Nephron (organoid): ENCODE measurements around the gene P2RY13.

Experiments used
- H3K27ac Mint-ChIP-seq, 3 experiments: 2 replicates each; pipeline ENCODE4 v1.8.0; 2020; ENCODE audit warnings: mixed read lengths in 3 of 3, mild to moderate bottlenecking in 2 of 3, moderate library complexity in 1 of 3
- H3K27me3 Mint-ChIP-seq: 2 replicates; pipeline ENCODE4 v1.8.0; 2021; ENCODE audit warnings: low read depth, mild to moderate bottlenecking, moderate library complexity, mixed read lengths
- H3K36me3 Mint-ChIP-seq: 2 replicates; pipeline ENCODE4 v1.8.0; 2020; ENCODE audit warnings: low read depth, mixed read lengths
- H3K4me1 Mint-ChIP-seq: 2 replicates; pipeline ENCODE4 v1.8.0; 2020; ENCODE audit warnings: mixed read lengths
- H3K4me3 Mint-ChIP-seq, 3 experiments: 2 replicates each; pipeline ENCODE4 v1.8.0; 2020; ENCODE audit warnings: mild to moderate bottlenecking in 3 of 3, mixed read lengths in 3 of 3, moderate library complexity in 2 of 3
- H3K9me3 Mint-ChIP-seq: 2 replicates; pipeline ENCODE4 v1.8.0; 2020; ENCODE audit warnings: mixed read lengths
- CTCF ChIP-seq, 3 experiments: fragments of 200-600 bp; sonication (generic); IDR thresholded peaks; one replicate each; pipeline ENCODE4 v1.5.0; 2021; ENCODE audit warnings: antibody characterized with exemption in 3 of 3; ENCODE audit not compliant: unreplicated experiment in 3 of 3

P2RY13 gene

GRCh38 chr3:151319628-151320027, 9.7 kb downstream of the P2RY13 start:
- TF ChIP-seq CTCF (IDR thresholded peaks at IDR 0.05; ENCODE audit: unreplicated experiment in 3 of 3): no peak

DNA sequence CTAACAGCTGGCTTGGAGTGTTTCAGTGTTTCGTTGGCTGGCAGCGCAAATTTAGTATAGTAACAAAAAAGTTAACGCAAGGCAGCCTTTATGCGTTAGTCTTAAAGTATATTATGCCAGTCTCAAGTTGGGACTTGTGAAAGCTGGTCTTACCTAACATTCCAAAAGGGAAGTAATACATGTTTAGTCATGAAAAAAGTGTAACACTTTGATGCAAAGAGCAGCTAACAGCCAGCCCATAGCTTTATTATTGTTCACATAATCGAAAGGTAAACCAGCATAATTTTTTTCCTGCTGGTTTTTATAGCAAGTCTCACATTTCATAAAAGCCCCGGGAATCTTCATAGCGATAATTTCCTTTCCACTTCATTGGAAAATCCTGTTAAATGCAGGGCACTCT, 10.4 kb downstream of the P2RY13 start:
- Mint-ChIP-seq H3K36me3 (no peaks in the 10 kb centered on the region), H3K27me3 (no peaks in the 10 kb centered on the region), H3K4me3 (no peak overlapping the region), H3K27ac (no peak overlapping the region), H3K4me1 (no peaks in the 10 kb centered on the region), H3K9me3 (no peaks in the 10 kb centered on the region)
- TF ChIP-seq CTCF (IDR thresholded peaks at IDR 0.05; ENCODE audit: unreplicated experiment in 3 of 3): no peak

More at GRCh38 chr3:151319628-151320027, 9.7 kb downstream of the P2RY13 start:
- Mint-ChIP-seq H3K27me3 (no peaks in the 10 kb centered on the region), H3K9me3 (no peaks in the 10 kb centered on the region), H3K4me3 (no peak overlapping the region), H3K36me3 (no peaks in the 10 kb centered on the region), H3K4me1 (no peaks in the 10 kb centered on the region), H3K27ac (no peak overlapping the region)

- Mint-ChIP-seq H3K4me3 (no peak overlapping the region), H3K9me3 (no peaks in the 10 kb centered on the region), H3K4me1 (no peaks in the 10 kb centered on the region), H3K27ac (peak overlapping the region in 1 of 3 experiments; percentile 24), H3K36me3 (no peaks in the 10 kb centered on the region), H3K27me3 (no peaks in the 10 kb centered on the region)
- no peak for TF ChIP-seq CTCF (IDR thresholded peaks at IDR 0.05; ENCODE audit: unreplicated experiment in 3 of 3)
Observed at GRCh38 chr3:151318313-151318712, 11.0 kb downstream of the P2RY13 start.

- no peak for TF ChIP-seq CTCF (IDR thresholded peaks at IDR 0.05; ENCODE audit: unreplicated experiment in 3 of 3)
- H3K36me3 Mint-ChIP-seq: no peaks in the 10 kb centered on the region
- no peaks in the 10 kb centered on the region for H3K27me3 Mint-ChIP-seq
- H3K27ac Mint-ChIP-seq: no peak within 1 kb of the TSS
- no peaks in the 10 kb centered on the region for H3K4me1 Mint-ChIP-seq
- no peak within 1 kb of the TSS for H3K4me3 Mint-ChIP-seq
- H3K9me3 Mint-ChIP-seq: no peaks in the 10 kb centered on the region
Observed at GRCh38 chr3:151316267-151316991, 12.9 kb downstream of the P2RY13 start, which contains the start of gene GPR87. Gene GPR87 (minus strand): TSS chr3:151316820. CDS start chr3:151300100, 16,720 bp downstream.

DNA sequence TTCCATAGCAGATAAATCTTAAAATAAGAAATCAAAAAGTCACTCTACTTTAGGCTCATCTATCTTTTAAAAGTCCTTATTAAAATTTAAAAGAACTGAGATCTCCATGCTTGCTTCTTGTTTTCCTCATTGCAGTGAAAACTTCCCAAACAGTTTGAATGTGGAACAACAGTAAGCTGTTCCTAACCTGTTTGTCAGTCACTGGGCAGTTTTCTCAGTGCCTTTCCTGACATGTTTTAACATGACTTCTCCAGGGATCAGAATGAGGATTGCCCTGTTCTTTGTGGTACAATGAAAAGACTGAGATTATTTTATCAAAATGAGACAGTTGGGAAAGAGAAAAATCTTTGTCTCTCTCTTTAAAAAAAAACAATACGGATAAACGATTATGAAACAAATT, 13.5 kb downstream of the P2RY13 start:
- Mint-ChIP-seq H3K27me3 (no peaks in the 10 kb centered on the region), H3K27ac (no peak overlapping the region), H3K4me1 (no peaks in the 10 kb centered on the region), H3K36me3 (no peaks in the 10 kb centered on the region), H3K4me3 (no peak overlapping the region), H3K9me3 (no peaks in the 10 kb centered on the region)
- TF ChIP-seq CTCF (IDR thresholded peaks at IDR 0.05; ENCODE audit: unreplicated experiment in 3 of 3): no peak

DNA sequence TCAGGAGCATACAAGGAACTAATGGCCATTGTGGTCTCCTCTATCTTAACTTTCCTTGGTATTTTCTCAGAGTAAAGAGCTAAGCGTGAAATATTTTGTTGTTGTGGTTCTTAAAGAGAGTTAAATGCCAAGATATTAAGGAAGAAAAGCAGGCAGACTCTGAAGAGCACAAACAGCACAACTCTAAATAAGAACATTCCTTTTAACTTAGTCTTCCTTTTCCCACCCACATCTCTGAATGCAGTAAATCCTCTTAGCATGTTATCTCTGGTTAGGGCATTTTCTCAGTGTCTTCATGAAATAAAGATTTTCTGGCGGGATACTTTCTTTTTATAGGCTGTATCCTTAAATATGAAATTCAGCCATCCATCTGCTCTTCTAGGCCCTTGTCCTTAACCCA, 14.2 kb downstream of the P2RY13 start:
- Mint-ChIP-seq H3K9me3 (no peaks in the 10 kb centered on the region), H3K4me3 (no peak overlapping the region), H3K27ac (no peak overlapping the region), H3K27me3 (no peaks in the 10 kb centered on the region), H3K36me3 (no peaks in the 10 kb centered on the region), H3K4me1 (no peaks in the 10 kb centered on the region)
- no peak for TF ChIP-seq CTCF (IDR thresholded peaks at IDR 0.05; ENCODE audit: unreplicated experiment in 3 of 3)
